Lung (tissue), 12 donors: ENCODE measurements around the gene RREB1. TPM values are rescaled to one million over a fixed set of nuclear protein-coding genes. Genes with fewer than 3 reads are reported as not detected.
A peak's percentile ranks its signal among the peaks of the same experiment; 100 is the strongest.

Source experiments
- ATAC-seq: fragments of 200-7000 bp; cut with Tn5 transposase; one replicate; pipeline ENCODE4 v1.9.1; 2020; ENCODE audit warnings: moderate number of reproducible peaks; ENCODE audit not compliant: insufficient read depth, low FRiP score
- DNase-seq, 3 donors: peaks; one replicate each; pipeline ENCODE4 v3.0.0-alpha.2; 2013 to 2017
- H3K27ac ChIP-seq, 2 donors: one replicate each; pipeline ENCODE4 v1.5.1; 2013; ENCODE audit warnings: mild to moderate bottlenecking in 2 of 2, moderate library complexity in 2 of 2, control low read depth in 1 of 2, inconsistent platforms in 1 of 2, low read depth in 1 of 2, low read length in 1 of 2
- H3K27me3 ChIP-seq, 3 donors: one replicate each; pipeline ENCODE4 v1.5.1; 2013; ENCODE audit warnings: low read length in 2 of 3; ENCODE audit not compliant: control insufficient read depth in 3 of 3, insufficient read depth in 3 of 3
- H3K36me3 ChIP-seq, 4 donors: one replicate each; pipeline ENCODE4 v1.5.1; 2013; ENCODE audit warnings: low read length in 4 of 4, mild to moderate bottlenecking in 1 of 4, moderate library complexity in 1 of 4; ENCODE audit not compliant: control insufficient read depth in 4 of 4, insufficient read depth in 4 of 4
- H3K4me1 ChIP-seq, 5 donors: one replicate each; pipeline ENCODE4 v1.5.1; 2013; ENCODE audit warnings: low read length in 5 of 5, mild to moderate bottlenecking in 2 of 5, moderate library complexity in 1 of 5; ENCODE audit not compliant: control insufficient read depth in 5 of 5, insufficient read depth in 5 of 5
- H3K4me3 ChIP-seq: one replicate; pipeline ENCODE4 v1.5.1; 2013; ENCODE audit warnings: mild to moderate bottlenecking, control low read depth, moderate library complexity
- H3K9ac ChIP-seq, 2 donors: one replicate each; pipeline ENCODE4 v1.5.1; 2013; ENCODE audit warnings: low read length in 2 of 2, control low read depth in 1 of 2; ENCODE audit not compliant: insufficient read depth in 1 of 2
- H3K9me3 ChIP-seq, 4 donors: one replicate each; pipeline ENCODE4 v1.5.1; 2013; ENCODE audit warnings: low read length in 3 of 4, mild to moderate bottlenecking in 1 of 4, moderate library complexity in 1 of 4; ENCODE audit not compliant: control insufficient read depth in 4 of 4, insufficient read depth in 3 of 4
- CTCF ChIP-seq: IDR thresholded peaks from 2 replicates; pipeline ENCODE4 v1.5.1; 2012; ENCODE audit warnings: mild to moderate bottlenecking; ENCODE audit errors: control extremely low read depth, extremely low read depth
- WGBS, 2 donors: extraction: QIAGEN DNeasy Blood & Tissue Kit; methylation state at CpG; one replicate each; pipeline ENCODE4 v1.1.7; 2013; 5-methylcytosine and 5-hydroxymethylcytosine counted together
- polyA plus RNA-seq, 2 donors: library from polyadenylated mRNA; stranded (reverse); fragments of 200-250 nt; gene quantifications; one replicate each; pipeline ENCODE4 v1.2.1, GENCODE V29; 2013
- total RNA-seq, 2 donors: library from RNA; depleted of rRNA in 1 of 2; stranded (reverse); fragments of >200 nt in 1 of 2; gene quantifications; one replicate each; pipeline ENCODE4 v1.2.1, GENCODE V29; 2014 to 2021
- donor health status: control.
- donor health status: control.
- donor health status: Bipolar disorder and iron deficiency.
- donor health status: healthy.
- donor health status: DM: yes; HTN: yes; CAD: no.

RREB1 gene
- total and polyA plus RNA-seq, 4 donors = 8.9 to 54.7 (median 31.1) TPM

- no peak overlapping the region for H3K4me3 ChIP-seq
- no peaks in the 10 kb centered on the region for H3K9me3 ChIP-seq
- ATAC-seq (no peak), DNase-seq (no peak)
- no peak overlapping the region for H3K9ac ChIP-seq
- H3K27me3 ChIP-seq = no peaks in the 10 kb centered on the region
- H3K36me3 ChIP-seq = peaks cover 0 to 7% (median 3%) of the 10 kb centered on the region in 4 donors
- H3K27ac ChIP-seq = no peak overlapping the region
- 96 to 97% methylated on average over 3 of the region's 3 CpGs for WGBS, 2 donors
- peaks cover 0 to 21% (median 10%) of the 10 kb centered on the region in 5 donors for H3K4me1 ChIP-seq
- TF ChIP-seq CTCF = no peak
These were observed 14.9 kb downstream of the RREB1 start for GRCh38 chr6:7122684-7123083.

DNA sequence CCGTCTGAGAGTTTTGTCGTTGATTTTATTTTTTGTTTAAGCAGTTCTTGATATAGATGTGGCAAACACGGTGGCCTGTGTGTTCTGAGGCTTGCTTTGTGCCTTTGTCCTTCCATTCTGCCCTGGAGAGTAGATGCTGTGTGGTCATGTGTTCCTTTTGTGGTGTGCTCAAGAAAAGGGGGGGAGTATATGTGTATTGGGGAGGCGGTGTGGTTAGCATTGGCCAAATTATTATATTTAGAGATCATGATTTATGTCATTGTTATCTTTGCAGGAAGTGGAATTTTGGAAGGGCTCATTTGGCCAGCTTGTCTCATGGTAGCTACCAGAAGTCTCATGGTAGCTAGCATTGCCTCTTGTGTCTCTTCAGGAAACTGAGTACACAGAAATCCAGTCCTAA is 16.4 kb downstream of the RREB1 start:
- peaks cover 0 to 28% (median 8%) of the 10 kb centered on the region in 5 donors for H3K4me1 ChIP-seq
- DNase-seq = no peak
- ATAC-seq = no peak
- no peak overlapping the region for H3K4me3 ChIP-seq
- H3K27ac ChIP-seq = no peak overlapping the region
- no peaks in the 10 kb centered on the region for H3K9me3 ChIP-seq
- 70 to 73% methylated on average over 4 of the region's 4 CpGs for WGBS, 2 donors
- H3K9ac ChIP-seq = no peak overlapping the region
- H3K36me3 ChIP-seq = peaks cover 0 to 7% (median 3%) of the 10 kb centered on the region in 4 donors
- no peak for TF ChIP-seq CTCF
- no peaks in the 10 kb centered on the region for H3K27me3 ChIP-seq

DNA sequence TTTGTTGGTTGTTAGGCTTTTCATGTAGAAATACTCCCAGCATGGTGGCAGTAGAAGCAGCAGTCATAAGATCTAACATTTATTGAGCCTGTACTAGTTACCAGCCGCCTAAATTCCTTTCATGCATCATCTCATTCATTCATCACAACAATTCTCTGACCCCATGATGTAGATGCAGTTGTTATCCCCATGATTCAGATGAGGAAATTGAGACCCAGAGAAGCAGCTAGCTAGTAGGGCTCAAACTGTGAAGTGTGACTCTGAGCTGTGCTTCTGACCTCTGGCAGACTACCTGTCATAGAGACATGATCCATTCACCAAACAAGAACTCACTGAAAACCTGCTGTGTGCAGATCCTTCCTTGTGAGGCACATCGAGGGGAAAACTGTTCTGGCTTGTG is 16.9 kb downstream of the RREB1 start:
- no peak for TF ChIP-seq CTCF
- WGBS, 2 donors = 73 to 75% methylated on average over 2 of the region's 2 CpGs
- Histone ChIP-seq H3K27ac (peak overlapping the region in 1 of 2 donors; percentile 69), H3K36me3 (peaks cover 0 to 7% (median 3%) of the 10 kb centered on the region in 4 donors), H3K9me3 (no peaks in the 10 kb centered on the region), H3K4me1 (peaks cover 0 to 31% (median 4%) of the 10 kb centered on the region in 5 donors), H3K9ac (no peak overlapping the region), H3K27me3 (no peaks in the 10 kb centered on the region), H3K4me3 (no peak overlapping the region)
- no peak for DNase-seq
- no peak for ATAC-seq

- H3K4me1 ChIP-seq = peaks cover 0 to 31% (median 4%) of the 10 kb centered on the region in 5 donors
- H3K27ac ChIP-seq = no peak overlapping the region
- DNase-seq (no peak), ATAC-seq (no peak)
- no peaks in the 10 kb centered on the region for H3K27me3 ChIP-seq
- peaks cover 0 to 7% (median 3%) of the 10 kb centered on the region in 4 donors for H3K36me3 ChIP-seq
- H3K9me3 ChIP-seq = no peaks in the 10 kb centered on the region
- no peak overlapping the region for H3K4me3 ChIP-seq
- no peak for TF ChIP-seq CTCF
- WGBS, 2 donors = 86 to 91% methylated on average over 1 of the region's 1 CpG
- H3K9ac ChIP-seq = no peak overlapping the region
These were observed 17.5 kb downstream of the RREB1 start for GRCh38 chr6:7125290-7125689.
